ENCODE data around the gene METTL1.
A peak's percentile ranks its signal among the peaks of the same experiment; 100 is the strongest.

The METTL1 gene

DNA sequence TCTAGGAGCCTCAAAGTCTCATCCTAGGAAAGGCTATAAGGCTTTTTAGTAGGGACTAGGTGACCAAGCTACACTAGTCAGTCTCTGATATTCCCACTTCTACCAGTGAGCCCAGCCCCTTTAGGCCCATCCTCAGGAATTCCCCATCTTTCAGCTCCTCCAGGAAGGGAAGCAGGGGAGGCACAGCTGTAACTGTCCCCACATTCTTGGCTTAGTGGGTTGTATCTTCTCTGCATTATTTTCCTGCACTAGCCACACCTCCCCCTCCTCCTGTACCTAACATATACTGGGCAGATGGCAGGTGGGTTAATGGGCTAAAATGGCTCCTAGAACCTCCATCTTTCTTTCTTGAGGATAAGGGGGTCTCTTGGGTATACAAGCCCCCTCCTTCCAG, 4.6 kb downstream of the METTL1 start:
- DNase-seq, result no peak

DNA sequence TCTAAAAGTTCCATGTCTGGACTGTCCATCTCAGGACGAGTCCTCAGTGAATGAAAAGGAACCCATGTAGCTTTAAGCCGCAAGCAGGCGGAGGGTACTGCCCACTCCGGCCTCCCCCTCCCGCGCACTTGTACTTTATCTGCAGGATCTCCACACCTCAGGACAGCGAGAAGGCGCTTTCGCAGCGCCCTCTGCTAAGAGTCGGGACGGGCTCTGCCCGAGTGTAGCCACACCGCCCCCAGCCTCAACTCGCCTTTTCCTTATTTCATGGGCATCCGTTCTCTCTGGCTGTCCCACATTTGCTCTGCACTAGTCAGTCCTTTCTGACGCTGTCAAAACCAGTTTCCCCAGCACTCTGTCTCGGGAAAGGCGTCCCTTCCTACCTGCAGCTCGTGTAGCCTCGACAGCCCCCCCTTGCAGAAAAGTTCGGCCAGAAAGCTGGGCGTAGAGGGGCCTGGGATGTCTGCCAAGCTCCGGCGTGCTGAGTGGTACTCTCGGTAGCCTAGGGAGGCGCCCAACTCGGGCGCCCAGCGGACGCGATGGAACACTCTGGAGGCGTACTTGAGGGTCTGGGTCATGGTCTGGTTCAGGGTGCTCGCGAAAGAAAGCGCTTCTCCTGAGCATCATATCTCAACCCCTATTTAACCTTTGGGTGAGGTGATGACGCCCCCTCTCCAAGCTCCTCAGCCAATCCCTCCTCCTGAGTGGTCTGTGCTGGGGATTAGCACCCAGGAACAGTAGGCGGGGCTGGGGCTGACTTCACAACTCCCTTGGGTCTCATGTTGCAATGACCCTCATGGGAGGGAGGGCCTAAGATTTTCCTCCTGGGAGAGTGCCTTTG, 5.2 kb downstream of the METTL1 start, which contains the start of gene CYP27B1:
CYP27B1 (minus strand) TSS at position 615 of the 841 bp plus-strand sequence; CDS start at position 578, 37 bp downstream.
- DNase-seq, result no peak

DNA sequence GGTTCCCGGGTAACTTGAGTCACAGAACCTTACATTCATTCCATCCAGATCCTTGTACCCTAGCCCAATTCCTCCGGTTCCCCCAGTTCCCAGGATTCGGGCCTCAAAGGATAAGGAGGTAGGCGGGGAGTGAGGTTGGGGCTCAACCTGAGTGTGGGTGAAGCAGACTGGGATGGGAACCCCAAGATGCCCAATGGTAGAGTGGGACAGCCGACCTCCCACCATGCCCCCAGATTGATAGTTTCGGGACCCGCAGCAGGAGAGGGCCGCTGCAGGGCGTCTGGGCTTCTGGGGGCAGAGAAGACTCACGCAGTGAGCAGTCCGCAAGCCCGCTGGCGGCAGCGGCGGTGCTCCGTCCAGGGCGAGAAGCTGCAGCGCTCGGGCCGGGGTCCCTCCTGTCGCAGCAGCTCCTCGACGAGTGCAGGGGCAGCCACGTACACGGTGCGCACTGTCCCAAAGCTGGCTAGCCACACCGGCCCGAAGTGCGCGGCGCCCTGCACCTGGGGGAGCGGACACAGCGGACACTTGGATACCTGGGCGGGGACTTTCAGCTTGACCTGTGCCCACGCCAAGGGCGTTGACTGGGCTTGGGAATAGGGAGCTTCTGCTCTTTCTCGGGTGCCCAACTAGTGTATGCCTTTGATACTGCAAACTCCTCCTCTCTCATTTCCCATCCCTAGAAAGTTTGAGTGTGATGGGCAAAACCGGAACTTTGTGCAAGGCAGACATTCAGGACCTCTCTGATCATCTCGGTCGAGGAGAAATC, 6.0 kb downstream of the METTL1 start:
- DNase-seq, result no peak

DNA sequence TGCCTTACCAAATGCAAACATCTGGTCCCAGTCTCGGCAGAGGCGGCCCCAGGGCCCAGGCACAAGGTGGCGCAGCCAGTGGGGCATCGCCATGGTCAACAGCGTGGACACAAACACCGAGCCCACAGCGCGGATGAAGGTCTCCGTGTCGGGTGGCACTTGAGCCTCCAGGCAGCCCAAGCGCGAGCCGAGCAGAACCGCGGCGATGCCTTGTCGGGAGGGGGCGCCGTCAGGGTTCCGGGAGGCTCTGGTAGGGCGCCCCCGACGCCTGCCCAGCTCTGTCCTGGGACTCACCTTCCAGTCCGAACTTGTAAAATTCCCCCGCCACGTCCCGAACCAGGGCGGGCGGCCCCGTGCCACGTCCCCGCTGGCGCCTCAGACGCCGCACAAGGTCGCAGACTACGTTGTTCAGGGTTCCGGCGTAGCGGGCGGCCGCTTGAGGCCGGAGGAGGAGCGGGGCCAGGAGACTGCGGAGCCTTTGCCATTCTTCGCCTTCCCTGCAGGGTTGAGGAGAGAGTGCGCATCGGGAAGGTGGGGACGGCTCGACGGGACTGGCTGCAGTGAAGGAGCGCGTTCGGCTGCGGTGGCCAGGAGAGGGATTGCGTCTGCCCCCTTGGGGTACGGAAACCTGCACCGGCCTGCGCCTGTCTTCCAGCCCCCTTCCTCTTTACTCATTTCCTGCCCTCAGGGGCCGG, 6.8 kb downstream of the METTL1 start:
- DNase-seq, result peak; percentile 15

DNA sequence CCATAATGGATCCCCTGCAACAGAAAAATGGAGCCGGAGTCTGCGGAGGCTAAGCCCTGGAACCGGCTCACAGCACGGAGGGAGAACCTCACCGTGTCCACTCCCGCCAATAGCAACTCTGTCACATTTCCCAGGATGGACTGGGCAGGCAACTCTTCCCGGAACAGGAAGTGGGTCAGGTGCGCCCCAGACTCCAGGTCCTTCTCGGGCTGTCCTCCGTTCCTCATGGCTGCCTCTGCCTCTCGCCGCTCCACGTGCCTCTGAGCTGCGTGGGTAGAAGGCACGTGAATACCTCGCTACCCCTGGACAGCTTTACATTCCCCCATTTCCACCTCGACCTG, 7.3 kb downstream of the METTL1 start:
- DNase-seq, result no peak

DNA sequence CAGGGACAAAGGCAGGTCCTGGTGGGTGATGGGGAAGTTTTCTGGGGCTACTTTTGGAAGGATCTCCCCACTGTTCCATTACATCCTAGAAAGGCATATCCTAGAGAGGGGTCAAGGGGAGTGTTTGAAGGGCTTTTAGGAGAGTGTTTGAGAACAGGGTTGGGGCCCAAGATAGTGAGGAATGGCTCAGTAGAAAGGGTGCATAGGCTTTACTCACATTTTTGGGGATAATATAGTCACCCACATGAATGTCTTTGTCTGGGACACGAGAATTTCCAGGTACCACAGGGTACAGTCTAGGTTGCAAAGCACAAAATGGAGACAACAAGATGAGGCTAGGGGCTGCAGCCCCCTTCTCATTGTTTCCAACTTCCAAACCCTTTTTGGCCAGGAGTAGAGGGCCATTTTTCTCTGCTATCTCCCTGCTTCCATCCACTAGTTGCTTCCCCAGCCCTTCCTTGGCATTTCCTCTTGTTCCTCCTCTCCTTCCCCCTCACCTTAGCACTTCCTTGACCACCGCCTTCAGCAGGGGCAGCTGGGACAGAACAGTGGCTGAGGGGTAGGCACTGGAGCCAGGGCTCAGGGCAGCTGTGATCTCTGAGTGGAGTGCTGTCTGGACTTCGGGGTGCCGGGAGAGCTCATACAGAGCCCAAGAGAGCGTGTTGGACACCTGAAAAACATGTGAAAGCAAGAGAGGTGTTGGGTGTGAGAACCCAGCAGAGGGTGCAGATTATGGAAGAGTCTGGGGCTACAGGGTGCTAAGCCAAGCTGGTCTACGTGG, 7.8 kb downstream of the METTL1 start:
- DNase-seq, result no peak

DNA sequence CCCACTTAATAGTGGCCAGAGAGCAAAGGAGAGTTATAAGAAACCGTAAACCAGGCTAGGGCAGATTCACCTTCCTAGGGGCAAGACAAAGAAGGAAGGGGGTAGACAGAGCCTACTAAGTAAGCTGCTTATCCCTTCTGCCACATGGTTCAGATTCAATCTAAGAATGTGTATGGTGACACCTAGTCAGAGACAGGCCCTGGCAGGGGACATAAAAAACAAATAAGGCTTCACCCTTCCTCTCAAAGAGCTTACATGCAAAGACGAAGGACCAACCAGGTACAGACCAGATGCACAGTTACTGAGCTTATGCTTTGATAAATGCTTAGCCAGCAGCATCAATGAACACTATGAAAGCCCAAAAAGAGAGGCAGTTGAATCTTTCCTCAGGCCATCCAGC, 9.4 kb downstream of the METTL1 start:
- DNase-seq, result no peak

DNA sequence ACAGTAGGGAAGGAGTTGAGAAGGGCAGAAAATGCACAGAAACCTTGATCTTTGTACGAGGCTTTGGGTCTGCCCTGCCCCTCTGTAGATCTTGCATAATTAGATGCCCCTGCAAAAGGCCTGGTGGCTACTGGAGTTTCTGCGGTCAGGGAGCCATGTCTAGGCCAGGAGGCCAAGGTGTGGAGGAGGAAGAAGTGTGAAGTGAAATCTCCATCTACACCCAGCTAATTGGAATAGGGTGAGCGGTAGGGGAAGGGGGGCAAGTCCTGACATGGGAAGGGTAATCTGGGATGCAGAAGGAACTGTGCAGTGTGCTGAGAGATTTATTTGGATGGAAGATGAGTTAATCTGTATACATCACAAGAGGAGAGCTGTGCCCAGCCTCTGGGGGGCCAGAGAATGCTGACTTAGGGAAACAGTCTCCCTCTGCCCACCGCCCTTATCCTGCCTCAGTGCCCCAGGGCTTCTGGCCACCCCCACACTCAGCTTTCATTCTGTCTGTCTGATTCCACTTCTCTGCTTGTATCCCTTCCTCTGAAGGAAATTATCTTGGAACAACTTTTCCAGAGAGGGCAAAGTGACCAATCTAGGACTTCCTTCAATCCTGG, 10.4 kb downstream of the METTL1 start:
- DNase-seq, result no peak

DNA sequence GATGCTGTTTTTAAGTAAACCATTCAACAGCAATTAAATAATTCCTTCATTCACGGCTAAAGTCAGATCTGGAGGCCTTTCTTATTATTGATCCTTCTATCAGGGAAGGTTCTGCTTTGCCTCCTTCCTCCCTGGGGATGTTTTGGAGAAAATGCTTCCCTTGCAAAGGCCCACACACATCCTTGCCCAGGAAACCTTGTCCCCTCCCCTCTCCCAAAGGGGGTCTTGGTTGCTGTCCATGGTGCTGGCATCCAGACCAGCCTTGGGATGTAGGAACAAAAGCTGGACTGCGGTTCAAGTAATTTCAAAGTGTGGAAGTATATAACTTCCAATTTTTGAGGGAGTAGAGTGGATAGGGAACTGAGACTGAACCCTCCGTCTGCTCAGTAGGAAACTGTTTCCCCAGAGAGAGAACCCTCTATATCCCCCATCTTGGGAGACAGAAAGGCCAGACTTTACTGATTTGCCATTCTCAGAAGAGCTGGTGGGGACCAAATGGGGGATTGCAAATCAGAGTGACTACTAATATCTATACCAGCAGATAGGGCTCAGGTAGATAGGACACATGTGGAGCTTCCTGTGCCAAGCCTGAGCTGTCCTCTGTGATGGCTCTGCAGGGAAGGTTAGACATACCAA, 11.4 kb downstream of the METTL1 start:
- DNase-seq, result no peak

DNA sequence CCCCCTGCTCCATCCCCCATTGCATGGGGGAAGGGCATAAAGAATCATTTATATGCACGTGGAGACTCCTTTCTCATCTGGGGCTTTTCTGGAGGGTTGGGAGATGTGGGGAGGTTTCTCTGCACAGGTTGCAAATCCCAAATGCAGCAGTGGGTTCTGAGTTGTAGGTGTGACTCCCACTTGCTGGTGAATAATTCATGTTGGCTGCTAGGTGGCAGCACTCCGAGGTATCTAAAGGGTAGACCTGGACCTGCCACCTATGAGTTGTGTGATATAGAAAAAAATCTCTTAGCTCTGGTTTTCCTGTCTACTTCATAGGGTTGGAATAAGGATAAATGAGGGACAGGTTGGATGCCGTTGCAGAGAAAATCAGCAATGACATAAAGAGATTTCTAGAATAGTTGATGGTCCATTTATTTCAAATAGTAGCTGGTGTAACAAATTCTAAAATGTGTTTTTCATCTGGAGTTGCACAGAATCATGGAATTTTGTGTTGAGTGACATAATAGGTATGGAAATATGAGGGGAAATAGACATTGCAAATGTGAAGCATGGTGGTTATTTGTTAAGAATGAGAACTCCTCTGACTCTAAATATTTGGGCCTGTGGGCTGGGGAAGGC, 12.4 kb downstream of the METTL1 start:
- DNase-seq, result no peak

DNA sequence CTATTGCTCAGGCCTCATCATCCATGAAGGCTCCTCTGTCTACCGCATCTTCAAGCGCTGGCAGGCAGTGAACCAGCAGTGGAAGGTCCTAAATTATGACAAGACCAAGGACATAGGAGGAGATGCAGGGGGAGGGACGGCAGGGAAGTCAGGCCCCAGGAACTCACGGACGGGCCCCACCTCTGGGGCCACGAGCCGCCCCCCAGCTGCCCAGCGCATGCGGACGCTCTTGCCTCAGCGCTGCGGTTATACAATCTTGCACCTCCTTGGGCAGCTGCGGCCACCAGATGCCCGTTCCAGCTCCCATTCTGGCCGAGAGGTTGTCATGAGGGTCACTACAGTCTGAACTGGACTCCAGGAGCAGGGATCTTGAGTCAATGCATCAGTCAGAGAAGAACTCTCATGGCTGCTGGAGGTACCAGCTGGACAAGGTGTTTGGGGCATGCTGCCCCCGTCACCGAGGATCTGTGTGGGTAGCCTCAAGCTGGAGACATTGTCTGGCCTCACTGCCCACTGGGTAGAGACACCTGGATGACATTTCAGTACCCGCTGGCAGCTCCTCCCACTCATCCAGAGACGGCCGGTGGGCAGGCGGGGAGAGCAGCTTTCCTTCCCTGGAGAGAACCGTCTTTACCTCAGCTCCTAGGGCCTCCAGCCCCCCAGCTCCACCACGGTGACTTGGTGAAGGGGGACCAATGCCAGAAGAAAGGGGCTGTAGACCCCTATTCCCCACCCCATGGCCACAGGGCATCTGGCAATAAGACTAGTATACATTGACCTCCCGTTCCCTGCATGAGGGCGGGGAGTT, 13.1 kb downstream of the METTL1 start:
- no peak for DNase-seq

DNA sequence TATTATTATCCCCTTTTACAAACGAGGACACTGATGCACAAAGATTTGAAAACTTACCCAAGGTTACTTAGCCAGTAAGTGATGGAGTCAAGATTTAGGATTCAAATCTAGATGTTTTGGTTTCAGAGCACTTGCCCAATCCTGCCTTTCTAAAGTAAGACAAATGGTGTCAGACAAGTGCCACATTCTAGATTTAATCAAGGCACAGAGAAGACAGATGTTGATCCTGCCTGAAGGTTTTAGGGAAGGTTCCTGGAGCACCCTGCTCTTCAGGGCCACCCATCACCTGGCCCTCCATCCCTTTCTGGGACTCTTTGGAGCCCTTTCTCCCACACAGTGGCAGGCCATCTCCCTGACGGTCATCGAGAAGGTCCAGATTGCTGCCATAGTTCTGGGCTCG, 14.1 kb downstream of the METTL1 start:
- DNase-seq, result no peak

DNA sequence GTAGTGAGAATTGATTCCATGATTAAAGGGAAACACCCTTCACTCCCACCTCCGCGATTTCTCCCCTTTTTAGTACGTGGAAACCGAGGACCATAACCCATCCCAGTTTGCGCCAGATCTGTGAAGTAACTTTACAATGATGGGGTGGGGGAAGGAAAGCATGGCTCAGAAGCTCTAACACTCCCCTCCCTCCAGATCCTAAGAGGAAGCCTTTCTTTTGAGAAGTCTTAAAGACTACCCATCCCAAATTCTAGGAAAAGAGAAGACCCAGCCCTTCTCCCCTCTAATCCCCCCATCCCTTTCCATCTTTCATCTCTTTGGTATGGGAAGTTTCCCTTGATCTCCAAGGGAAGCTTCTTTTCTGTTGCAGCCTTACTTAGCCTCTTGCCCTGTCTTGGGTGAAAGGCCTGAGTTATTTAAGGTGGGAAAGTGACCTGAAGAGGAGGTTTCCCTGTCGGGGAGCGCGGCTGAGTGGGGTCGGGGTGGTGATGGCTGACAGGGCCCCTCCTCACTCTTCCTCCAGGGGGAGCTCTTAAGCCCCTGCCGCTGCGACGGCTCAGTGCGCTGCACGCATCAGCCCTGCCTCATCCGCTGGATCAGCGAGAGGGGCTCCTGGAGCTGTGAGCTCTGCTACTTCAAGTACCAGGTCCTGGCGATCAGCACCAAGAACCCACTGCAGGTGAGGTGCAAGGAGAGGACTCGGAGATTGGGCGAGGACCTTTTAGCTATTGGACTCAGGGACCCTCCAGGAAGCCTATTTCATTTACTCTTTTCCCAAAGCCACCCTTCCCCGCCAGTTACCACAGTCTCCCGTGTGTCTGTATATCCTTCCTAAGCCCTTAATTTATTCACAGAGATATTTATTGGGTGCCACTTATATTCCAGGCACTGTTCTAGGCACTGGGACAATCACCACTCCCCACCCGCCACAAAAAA, 15.2 kb downstream of the METTL1 start:
- DNase-seq, result peak; percentile 46

DNA sequence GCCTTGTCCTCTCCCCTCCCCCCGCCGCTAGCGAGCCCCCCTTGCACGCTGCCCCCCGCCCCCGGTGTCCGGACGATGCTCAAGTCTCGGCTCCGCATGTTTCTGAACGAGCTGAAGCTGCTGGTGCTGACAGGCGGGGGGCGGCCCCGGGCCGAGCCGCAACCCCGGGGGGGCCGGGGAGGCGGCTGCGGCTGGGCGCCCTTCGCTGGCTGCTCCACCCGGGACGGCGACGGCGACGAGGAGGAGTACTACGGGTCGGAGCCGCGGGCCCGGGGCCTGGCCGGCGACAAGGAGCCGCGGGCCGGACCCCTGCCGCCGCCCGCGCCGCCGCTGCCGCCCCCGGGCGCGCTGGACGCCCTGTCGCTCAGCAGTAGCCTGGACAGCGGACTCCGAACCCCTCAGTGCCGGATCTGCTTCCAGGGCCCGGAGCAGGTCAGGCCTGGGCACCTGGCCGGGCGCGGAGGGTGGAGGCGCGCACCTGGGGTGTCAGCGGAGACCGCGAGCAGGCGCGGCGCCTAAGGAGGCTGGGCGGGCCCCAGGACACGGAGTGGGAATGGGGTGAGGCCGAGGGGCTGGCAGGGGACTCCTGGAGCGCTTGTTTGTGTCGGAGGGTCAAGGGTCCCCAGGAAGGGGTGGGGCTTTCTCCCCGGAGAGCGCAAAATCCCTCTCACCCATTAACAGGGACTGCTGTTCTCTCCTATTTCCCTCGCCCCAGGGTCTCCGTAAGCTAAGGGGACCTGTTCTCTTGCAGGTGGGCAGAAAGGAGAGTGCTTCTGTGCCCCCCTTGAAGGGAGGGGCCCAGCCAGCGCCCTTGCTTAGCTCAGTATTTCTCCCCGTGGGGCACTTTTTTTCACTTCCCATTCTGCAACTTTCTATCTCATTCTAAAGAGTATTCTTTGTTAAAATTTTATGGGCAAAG, 16.2 kb downstream of the METTL1 start:
- DNase-seq, result peak; percentile 14

DNA sequence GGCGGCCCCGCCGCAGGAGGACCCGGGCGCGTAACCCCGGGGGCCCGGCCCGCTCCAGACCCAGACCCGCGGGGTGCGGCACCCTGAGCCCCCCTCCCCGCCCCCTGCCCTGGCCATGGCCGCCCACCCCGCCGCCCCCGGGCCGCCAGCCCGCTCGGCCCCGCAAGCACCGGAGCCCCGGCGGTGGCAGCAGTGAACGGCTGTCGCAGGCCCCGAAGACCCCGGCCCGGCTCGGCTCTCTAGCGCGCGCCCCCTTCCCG, 16.8 kb downstream of the METTL1 start:
- no peak for DNase-seq

DNA sequence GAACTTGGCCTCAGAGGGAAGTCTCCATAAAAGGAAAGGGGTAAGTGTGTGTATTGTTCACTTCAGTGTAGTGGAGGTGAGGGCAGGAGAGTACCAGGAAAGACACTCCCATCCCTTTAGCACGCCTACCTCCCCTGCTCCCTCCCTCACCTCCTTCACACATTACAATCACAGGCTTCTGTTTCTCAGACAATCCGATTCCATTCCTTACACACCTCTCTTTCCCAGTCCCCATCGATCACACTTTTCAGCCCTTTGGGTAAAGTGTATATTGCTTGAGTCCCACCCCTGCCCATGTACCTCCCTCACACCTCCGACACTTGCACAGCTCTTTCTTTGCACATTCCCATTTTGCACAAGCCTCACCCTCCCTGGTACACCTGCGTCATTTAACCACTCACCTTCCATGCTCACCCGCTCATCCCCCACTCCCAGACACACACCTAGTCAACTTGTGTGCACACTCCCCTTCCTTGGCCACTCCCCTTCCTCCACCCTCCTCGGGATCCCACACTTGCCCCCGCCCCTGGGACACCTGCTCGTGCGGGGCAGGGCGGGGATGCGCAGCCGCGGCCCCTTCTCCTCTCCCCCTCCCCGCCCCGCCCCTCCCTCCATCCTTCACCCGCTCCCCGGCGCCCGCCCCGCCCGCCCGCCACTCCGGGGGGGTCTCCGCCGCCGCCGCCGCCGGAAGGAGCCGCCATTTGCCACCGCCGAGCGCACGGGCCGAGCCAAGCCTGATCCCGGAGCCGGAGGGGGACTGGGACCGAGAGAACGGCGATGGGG, 17.3 kb downstream of the METTL1 start, which contains the start of gene MARCHF9:
MARCHF9 (plus strand) TSS at position 693 of the 783 bp plus-strand sequence. CDS start 426 bp downstream, outside the sequence.
- DNase-seq, result peak; percentile 76

DNA sequence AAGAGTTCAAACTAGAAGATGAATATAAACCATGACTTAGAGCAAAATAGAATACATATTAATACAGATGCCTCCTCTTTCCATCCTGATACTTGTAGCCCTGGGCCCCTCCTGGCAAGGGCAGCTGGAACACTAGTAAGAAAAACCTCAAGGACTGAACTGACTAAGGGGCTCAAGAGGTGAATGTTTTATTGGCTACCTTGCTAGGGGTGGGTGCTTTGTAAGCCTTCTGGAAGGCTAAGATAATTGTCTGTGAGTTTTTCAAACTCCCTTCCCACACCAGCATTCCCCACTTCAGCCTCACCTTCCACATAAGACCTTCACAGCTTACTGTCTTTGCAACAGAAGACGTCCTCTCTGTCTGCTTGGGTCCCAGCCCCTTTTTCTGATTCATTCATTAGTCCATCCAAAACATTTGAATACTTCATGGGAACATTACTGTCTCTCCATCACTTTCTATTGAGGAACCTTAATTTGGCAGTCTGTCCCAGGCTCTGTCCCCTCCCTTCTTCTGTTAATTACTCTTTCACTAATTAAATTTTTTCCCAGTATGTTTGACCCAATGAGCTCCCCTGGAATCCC, 18.1 kb downstream of the METTL1 start:
- no peak for DNase-seq
